SKM-1 (cell line): ENCODE results near the gene GAB3.
"Not testable (repeated sequence)": the region's sequence is repeated elsewhere in the genome, so short reads cannot be mapped to it uniquely, and the experiment has no call there.

ENCODE experiments used
- DNase-seq: peaks from one replicate; lab custom pipeline; 2025; ENCODE audit not compliant: unreplicated experiment; lab: John Stamatoyannopoulos, UW

GAB3 gene

DNA sequence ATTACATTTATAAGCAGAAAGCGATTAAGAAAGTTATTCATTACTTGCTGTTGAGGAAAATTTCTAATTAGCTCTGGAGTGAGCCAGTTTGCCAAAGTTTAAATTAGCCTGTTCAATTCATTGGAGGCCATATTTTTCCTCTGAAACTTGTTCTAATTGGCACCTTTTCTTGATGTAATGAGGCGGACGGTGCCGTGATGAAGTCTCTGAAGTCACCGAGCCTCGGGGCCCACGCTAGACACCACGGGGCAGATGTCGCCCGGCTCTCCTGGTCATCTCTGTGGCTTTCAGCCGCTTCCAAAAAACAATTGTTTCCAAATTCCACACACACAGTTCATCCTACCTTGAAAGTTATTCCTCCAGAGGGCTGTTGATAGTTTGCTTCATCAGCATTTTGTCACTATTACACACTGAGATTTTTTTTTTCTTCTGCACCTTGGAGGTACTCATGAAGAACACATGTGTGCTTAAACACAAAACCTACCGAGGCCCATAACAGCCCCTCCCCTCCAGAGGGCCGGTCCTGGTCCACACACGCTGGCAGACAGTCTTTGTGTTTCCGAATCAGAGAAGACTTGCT, 93.6 kb downstream of the GAB3 start:
- no peak for DNase-seq

DNA sequence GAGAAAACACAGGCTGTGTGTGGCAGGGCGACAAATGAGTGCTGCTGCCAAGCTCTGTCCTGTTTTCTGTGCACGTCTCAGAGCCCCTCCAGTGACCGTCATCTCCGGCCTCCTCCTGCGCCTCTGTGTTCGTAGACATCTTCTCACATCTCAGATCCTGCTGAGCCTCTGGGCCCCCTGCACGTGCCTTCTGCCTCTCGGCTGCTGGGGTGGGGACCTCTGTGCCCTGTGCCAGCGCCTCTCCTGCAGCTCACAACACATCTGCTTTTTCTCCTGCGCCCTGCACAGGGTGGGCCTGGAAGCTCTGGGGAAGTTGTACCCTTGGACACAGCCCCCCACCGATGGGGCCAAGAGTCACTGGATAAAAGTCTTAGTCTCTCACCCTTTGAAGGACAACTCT, 95.1 kb downstream of the GAB3 start:
- DNase-seq = no peak

DNA sequence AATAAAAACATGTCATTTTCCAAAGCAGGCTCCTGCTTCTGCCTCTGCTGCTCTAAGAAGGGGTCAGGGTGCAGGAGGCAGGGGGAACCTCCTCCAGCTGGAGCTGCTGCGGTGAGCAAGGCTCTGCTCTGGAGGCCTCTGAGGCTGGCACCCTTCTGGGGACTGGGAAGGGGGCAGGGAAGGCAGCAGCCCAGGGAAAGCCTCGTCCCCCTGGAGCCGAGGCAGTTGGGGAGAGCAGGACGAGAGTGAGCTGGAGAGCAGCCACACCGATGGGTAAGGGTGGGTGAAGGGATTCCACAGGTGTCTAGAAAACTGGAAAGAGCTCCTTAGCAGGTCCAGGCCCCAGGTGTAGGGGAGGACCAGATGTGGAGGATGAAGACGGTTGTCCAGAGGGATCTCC, 95.5 kb downstream of the GAB3 start:
- no peak for DNase-seq

DNA sequence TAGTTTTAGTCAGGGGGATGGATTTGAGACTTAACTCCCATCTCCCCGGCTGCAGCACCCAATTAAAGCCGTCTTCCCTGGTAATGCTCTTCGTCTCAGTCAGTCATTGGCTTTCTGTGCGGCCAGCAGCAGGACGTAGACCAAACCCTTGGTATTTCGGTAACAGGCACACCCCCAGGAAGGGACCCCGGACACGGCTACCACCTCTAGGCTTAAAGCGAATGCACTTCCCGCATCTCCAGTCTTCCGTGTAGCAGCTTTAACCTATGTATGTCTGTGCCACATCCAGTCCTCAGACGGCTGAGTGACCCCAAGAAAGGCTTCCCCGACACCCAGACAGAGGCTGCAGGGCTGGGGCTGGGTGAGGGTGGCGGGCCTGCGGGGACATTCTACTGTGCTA, 96.0 kb downstream of the GAB3 start:
- DNase-seq = no peak

DNA sequence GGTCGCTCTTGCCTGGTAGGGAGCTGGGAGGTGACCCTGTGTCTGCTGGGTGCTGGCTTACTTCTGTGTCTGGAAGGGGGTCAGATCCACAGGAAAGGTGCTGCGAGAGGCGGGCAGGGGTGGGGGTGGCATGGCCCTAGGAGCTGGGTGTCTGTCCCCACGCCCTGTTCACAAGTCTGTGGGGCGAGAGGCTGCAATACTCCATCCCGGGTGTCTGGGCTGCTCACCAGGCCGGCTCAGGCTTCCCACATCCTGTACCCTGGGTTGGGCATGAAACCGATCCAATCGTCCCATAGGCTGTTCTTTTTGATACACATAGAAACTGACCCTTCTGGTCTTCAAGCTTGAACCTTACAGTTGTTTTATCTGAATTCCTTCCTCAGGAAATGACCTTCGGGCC, 96.5 kb downstream of the GAB3 start:
- DNase-seq = no peak

DNA sequence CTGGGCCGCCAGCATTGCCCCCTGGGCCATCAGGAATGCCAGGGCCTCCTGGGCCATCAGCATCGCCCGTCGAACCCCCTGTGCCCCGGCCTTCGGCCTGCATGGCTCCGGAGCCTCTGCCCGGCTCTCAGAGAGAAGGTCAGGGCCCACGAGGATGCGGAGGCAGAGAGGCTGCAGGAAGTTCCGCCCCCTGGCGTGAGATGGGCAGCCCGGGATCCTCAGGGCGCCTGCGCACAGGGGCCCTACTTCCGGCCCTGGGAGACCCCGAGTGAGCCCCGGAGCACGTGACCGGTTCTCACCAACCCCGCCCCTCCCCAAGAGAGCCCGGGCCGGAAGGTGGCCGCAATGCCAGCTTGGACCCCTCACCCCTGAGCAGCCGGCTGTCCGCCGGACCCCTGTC, 97.5 kb downstream of the GAB3 start, which contains the start of gene CTAG2:
Gene CTAG2 (minus strand): TSS at position 167 of the 400 bp plus-strand sequence. CDS start 64 bp downstream, at position 103.
- not testable (repeated sequence) for DNase-seq

DNA sequence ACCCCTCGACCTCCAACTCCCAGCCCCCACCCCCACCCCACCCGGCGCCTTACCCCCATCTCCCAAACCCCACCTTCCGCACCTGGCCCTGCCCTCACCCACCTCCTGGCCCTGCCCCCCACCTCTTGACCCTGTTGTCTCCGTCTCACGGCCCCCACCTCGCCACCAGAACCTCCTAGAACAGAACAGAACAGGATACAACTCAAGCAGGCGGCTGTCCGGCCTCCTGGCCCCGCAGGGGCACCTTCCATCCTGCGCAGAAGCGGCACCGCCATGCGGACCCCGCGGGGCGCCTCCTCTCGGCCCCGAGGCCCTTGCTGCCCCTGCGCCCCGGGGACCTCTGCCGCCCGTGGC, 97.9 kb downstream of the GAB3 start:
- DNase-seq = no peak

DNA sequence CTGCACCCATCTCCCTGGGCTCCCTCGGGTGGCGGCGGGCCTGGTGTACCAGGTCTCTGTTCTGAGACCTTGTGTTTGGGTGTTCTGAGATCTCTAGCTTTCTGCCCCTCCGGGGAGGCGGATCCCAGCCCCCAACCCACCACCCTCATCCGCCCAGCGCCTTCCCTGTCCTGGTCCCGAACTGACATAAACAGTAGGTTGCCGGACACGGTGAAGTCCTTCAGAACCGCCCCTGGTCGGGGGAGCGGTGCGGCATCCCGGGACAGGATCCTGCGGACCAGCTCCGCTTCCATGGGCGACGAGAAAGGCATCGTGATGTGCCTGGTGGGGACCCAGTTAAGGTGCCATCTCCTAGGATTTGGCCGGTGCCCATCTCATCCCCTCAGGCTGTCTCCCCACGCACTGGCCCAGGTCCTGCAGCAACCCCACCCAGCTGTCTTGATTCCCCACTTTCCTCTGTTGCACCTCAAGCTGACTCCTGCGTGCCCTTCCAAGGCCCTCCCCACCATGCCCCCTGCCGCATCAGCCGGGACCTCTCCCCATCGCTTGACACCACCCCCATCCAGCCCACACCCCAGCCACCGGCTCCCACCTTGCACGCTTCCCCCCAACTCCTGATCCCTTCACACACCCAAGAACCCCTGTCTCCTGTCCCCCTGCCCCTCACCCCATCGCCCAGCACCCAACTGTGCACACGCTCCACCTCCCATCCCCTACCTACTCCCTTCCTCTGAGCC, 98.4 kb downstream of the GAB3 start:
- no peak for DNase-seq

DNA sequence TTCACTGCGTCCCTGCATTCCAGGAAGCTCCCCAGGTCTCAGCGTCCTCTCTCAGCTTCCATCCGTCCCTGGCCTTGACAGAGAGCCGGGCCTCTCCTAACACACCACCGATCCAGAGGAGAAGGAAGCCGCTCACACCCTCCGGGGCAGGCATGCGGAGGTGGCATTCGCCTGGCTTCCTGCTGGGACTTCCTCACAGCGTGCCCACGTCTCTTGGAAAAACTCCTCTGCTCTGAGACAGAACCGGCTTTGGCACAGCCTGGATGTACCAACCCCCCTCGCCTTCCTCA, 100.7 kb downstream of the GAB3 start:
- no peak for DNase-seq

DNA sequence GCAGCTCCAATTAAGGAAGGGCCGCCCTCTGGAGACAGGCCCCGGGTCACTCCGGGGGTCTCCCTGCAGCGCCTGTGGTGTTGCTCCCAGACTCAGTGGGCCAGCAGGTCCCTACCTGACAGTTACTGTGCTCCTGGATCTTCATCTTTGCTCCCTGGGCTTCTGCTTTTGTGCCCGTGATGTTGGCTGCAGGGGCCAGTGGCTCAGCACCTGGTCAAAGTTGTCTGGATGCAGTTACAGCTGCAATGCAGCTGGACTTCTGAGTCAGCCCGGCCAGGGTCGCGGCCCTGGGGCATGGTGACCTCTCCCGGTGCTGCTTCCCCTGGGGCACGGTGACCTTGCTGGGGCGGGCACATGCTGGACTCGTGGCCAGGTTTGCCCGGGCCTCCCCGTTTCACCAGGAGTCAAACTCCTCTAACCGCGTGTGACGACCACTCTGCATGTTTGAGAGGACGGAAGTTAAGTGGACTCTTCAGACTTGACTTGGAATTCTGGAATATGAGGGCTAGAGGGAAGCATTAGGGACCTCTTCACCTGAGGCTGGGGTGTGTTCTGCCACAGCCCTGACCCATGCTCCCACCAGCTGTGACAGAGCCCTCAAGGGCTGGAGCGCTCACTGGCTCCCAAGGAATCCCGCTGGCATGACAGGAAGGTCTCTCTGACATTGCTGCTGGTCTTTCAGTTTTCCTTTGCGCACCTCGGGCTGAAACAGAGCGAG, 101.2 kb downstream of the GAB3 start:
- DNase-seq = no peak

DNA sequence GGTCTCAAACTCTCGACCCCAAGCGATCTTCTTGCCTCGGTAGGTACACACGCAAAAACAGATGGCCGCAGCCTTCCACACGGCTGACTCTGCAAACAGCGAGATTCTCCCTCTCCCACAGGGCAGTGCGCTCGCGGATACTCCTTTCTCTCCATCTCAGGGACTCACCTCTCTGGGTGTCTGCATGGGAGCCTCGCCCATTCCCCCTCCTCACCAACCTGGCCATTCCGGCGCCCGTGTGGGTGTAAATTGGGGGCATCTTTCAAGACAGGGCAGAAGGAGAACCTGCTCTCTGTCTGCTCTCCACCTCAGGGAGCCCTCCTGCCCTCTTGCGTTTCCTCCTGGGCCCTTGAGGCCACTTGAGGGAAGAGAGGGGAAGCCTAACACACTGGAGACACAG, 101.9 kb downstream of the GAB3 start:
- no peak for DNase-seq

DNA sequence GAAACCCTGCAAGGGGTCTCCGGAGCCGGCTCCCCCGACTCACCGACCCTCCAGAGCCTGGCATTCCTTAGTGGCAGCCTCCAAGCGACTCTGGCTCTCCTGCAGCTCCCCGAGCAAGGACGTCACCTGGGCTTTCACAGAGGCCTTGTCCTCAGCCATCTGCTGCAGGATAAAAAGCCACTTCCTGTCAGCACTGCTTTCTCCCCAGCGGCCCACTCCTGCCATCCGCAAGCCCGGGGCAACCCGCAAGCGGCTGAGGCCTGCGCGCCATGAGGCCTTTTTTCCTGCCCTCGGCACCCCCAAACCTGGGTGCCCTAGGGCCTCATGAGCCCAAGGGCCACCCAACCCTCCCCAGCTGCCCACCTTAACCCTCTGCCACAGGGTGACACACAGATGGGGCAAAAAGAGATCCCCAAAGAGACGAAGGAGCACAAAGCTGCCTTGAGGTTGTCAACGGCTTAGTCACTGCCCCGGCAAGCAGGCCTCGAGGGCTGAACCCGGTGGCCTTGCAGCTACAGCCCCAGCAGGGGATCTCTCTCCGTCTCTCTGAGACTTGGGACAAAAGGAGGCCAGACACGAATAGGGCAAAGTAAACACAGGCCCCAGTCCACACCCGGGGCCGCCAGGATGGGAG, 105.0 kb downstream of the GAB3 start:
- DNase-seq = not testable (repeated sequence)

DNA sequence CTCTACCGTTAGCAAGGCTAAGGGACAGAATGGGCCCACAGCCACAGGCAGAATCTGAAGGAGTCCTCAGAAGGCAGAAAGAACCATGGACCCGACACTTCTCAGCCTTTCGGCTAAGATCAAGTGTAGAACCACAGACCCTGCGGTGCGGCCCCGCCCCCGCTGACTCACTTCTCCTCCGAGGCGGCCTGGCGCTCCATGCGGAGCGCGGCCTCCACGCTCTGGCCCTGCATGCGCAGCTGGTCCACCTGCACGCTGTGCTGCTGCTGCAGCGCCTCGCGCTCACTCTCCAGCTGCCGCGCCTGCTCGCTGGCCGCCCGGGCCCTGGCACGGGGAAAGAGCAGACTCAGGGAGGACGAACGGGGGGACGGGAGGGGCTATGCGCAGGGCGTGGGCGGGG, 107.2 kb downstream of the GAB3 start:
- DNase-seq = not testable (repeated sequence)

DNA sequence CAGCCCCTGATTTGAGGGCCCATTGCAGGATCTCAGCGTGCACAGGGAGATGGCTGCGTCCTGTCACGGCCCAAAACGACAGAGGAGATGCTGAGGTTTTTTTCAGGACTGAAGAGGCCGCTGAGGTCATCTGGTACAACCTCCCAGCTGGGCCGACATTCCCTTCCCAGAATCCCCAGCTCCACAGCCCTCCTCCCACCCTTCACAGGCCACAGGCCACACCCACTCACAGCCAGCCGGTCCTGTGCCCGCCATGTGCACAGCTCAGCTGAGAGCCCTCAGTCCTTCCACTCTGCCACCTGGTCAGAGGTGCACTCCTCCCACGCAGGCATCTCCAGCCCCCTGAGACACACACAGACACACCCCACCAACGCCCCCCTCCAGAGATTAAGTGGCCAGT, 109.1 kb downstream of the GAB3 start:
- not testable (repeated sequence) for DNase-seq

DNA sequence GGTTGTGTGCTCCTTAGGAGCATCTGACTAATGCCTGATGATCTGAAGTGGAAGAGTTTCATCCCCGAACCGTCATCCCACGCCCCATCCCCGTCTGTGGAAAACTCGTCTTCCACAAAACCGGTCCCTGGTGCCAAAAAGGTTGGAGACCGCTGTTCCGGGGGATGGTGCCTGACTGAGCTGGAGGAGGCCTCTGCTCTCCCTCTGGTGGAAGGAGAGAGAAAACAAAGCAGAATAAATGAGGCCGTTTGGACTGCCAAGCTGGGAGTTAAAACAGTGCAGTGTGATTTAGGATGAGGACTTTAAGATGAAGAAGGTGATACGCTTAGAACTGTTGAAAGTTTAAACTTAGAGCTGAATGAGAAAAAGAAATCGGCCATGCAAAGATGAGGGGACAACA, 117.2 kb downstream of the GAB3 start:
- DNase-seq = not testable (repeated sequence)

DNA sequence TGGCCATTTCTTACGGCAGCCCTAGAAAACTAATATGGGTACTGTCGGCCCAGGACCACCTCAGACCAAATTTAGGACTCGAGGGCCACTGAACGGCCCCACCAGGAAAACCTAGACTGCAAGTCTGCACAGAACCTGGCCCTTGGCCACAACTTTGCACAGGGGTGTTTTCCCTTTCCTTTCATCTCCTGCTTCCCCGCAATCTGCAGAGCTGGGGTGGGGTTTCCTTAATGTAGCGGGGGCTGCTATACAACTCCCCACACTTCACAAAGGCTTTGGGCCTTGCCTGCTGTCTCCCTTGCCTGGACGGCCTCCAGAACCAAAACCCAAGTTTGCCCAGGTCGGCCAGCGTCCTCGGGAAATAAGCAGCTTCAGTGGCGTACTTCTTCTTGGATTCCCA, 119.9 kb downstream of the GAB3 start:
- not testable (repeated sequence) for DNase-seq

DNA sequence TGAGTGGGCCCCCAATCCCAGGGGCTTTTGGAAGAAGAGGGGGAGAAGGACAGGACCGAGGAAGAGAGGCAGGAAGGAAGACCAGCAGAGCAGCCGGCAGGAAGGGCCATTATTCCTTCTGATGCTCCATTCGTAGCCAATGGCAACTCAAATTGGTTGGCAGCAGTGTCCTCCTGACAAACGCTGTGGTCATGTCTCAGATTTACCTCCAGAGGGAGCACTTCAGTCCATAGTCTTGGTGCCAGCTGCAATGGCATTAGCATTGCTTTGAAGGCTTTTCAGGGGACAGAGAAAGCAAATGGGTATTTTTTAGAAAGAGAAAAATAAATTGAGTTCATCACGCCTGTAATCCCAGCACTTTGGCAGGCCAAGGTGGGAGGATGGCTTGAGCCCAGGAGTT, 121.9 kb downstream of the GAB3 start:
- not testable (repeated sequence) for DNase-seq
